Adrenal gland (tissue), 12 donors: ENCODE measurements around the gene NEU1. TPM values are rescaled to one million over a fixed set of nuclear protein-coding genes. Genes with fewer than 3 reads are reported as not detected.
A peak's percentile ranks its signal among the peaks of the same experiment; 100 is the strongest.

Source experiments
- DNase-seq, 7 donors: peaks; one replicate each; pipeline ENCODE4 v3.0.0-alpha.2; 2019 to 2020
- H3K27ac ChIP-seq, 5 donors: fragments of 200-600 bp; sonication (generic) in 4 of 5; 1 replicate in 3 of 5; 2 replicates in 2 of 5; pipeline versions ENCODE4 v1.5.1 to v1.8.0; 2016 to 2020; ENCODE audit warnings: mild to moderate bottlenecking in 1 of 5
- H3K27me3 ChIP-seq: fragments of 200-600 bp; 2 replicates; pipeline ENCODE4 v1.8.0; 2021
- H3K36me3 ChIP-seq, 2 donors: fragments of 200-600 bp; replicated peaks in 1 of 2; 1 replicate in 1 of 2; 2 replicates in 1 of 2; pipeline versions ENCODE4 v1.5.1 to v1.8.0; 2018 to 2022
- H3K4me1 ChIP-seq, 2 donors: fragments of 200-600 bp; replicated peaks in 1 of 2; 1 replicate in 1 of 2; 2 replicates in 1 of 2; pipeline versions ENCODE4 v1.5.1 to v1.8.0; 2018 to 2021
- H3K4me3 ChIP-seq, 4 donors: fragments of 200-600 bp; sonication (generic) in 3 of 4; one replicate each; pipeline ENCODE4 v1.5.1; 2016 to 2018
- H3K9me3 ChIP-seq, 3 donors: fragments of 200-600 bp; sonication (generic) in 1 of 3; replicated peaks in 1 of 3; 1 replicate in 2 of 3; 2 replicates in 1 of 3; pipeline versions ENCODE4 v1.5.1 to v1.8.0; 2016 to 2021
- POLR2A ChIP-seq, 2 donors: fragments of 450-650 bp; IDR thresholded peaks; one replicate each; pipeline ENCODE4 v1.6.1; 2017; ENCODE audit warnings: antibody characterized with exemption in 2 of 2, mild to moderate bottlenecking in 2 of 2, moderate library complexity in 1 of 2
- WGBS, 4 donors: extraction: QIAGEN DNeasy Blood & Tissue Kit in 2 of 4; methylation state at CpG; one replicate each; pipeline versions ENCODE4 v1.1.5 to v1.1.7; 2013 to 2017; 5-methylcytosine and 5-hydroxymethylcytosine counted together
- intact Hi-C, 2 donors: fragments of 100-400 bp; cut with DNase I; formaldehyde crosslinking; loops; one replicate each; pipeline versions ENCODE4 v1.14.1 to v1.15.0; 2022 to 2023
- polyA plus RNA-seq, 3 donors: library from polyadenylated mRNA; stranded (reverse); fragments of 200-250 nt in 2 of 3; fragments of 350-450 nt in 1 of 3; fragmentation: Illumina TruSeq in 1 of 3; extraction: RNeasy Lipid Tissue Mini Kit (QIAGEN cat#74804) in 1 of 3; gene quantifications; one replicate each; pipeline ENCODE4 v1.2.3, GENCODE V29; 2013 to 2014
- total RNA-seq, 9 donors: library from RNA; depleted of rRNA in 4 of 9; stranded (reverse); fragments of >200 nt in 4 of 9; fragments of 120-200 nt in 1 of 9; fragmentation: NEBNext Ultra II Directional in 1 of 9; extraction: Animal tissue kit (Norgen Biotek cat#: 25700) in 1 of 9; gene quantifications; one replicate each; pipeline versions ENCODE4 v1.1.0 to v1.2.4, GENCODE V29; 2013 to 2023
- TF ChIP-seq, protein P1 (sequence below), 6 experiments: fragments of 450-650 bp in 4 of 6; fragments of 200-600 bp in 2 of 6; sonication (generic) in 1 of 6; IDR thresholded peaks; 1 replicate in 5 of 6; 2 replicates in 1 of 6; pipeline versions ENCODE4 v1.5.1 to v1.8.0; 2016 to 2021; ENCODE audit warnings: antibody characterized with exemption in 6 of 6, mild to moderate bottlenecking in 2 of 6, moderate library complexity in 1 of 6
- donor health status: healthy with polysubstance abuse.
- donor health status: Bipolar disorder and iron deficiency.
- donor health status: DM: yes; HTN: yes; CAD: no.
- donor health status: DM: no; HTN: no; CAD: no.
- donor health status: DM: no; HTN: no; CAD: no.
- donor health status: DM: yes; HTN: yes; CAD: no.

The NEU1 gene
- total and polyA plus RNA-seq, 12 donors: 57.8 to 178 (median 108) TPM

GRCh38 chr6:31878726-31879125, 16.1 kb upstream of the NEU1 start, which contains the start of gene SLC44A4:
Gene SLC44A4 (minus strand): TSS chr6:31878997. CDS start chr6:31878980, 17 bp downstream.
- 65 to 77% (median 74%) methylated on average over 18 of the region's 18 CpGs for WGBS, 4 donors
- Histone ChIP-seq H3K36me3 (peaks cover 0 to 43% of the 10 kb centered on the region in 2 donors), H3K4me3 (no peak within 1 kb of the TSS), H3K4me1 (peaks cover 6 to 10% of the 10 kb centered on the region in 2 donors), H3K27me3 (no peaks in the 10 kb centered on the region), H3K9me3 (no peaks in the 10 kb centered on the region), H3K27ac (peak within 1 kb of the TSS in 1 of 5 donors; percentile 83)
- TF ChIP-seq POLR2A (IDR thresholded peaks at IDR 0.05): no peak
- TF ChIP-seq, protein P1, sequence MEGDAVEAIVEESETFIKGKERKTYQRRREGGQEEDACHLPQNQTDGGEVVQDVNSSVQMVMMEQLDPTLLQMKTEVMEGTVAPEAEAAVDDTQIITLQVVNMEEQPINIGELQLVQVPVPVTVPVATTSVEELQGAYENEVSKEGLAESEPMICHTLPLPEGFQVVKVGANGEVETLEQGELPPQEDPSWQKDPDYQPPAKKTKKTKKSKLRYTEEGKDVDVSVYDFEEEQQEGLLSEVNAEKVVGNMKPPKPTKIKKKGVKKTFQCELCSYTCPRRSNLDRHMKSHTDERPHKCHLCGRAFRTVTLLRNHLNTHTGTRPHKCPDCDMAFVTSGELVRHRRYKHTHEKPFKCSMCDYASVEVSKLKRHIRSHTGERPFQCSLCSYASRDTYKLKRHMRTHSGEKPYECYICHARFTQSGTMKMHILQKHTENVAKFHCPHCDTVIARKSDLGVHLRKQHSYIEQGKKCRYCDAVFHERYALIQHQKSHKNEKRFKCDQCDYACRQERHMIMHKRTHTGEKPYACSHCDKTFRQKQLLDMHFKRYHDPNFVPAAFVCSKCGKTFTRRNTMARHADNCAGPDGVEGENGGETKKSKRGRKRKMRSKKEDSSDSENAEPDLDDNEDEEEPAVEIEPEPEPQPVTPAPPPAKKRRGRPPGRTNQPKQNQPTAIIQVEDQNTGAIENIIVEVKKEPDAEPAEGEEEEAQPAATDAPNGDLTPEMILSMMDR (IDR thresholded peaks at IDR 0.05): no peak
- no peak for DNase-seq
- intact Hi-C loops: no loop called here

- WGBS, 4 donors: 89 to 96% (median 92%) methylated on average over 3 of the region's 3 CpGs
- DNase-seq: no peak
- no peak overlapping the region for H3K4me3 ChIP-seq
- H3K27me3 ChIP-seq: no peaks in the 10 kb centered on the region
- H3K4me1 ChIP-seq: peaks cover 6 to 10% of the 10 kb centered on the region in 2 donors
- H3K27ac ChIP-seq: no peak overlapping the region
- no peaks in the 10 kb centered on the region for H3K9me3 ChIP-seq
- no peak for TF ChIP-seq POLR2A (IDR thresholded peaks at IDR 0.05)
- H3K36me3 ChIP-seq: peaks cover 0 to 38% of the 10 kb centered on the region in 2 donors
- intact Hi-C loops: no loop called here
Measured at GRCh38 chr6:31878222-31878621, 15.6 kb upstream of the NEU1 start.

DNA sequence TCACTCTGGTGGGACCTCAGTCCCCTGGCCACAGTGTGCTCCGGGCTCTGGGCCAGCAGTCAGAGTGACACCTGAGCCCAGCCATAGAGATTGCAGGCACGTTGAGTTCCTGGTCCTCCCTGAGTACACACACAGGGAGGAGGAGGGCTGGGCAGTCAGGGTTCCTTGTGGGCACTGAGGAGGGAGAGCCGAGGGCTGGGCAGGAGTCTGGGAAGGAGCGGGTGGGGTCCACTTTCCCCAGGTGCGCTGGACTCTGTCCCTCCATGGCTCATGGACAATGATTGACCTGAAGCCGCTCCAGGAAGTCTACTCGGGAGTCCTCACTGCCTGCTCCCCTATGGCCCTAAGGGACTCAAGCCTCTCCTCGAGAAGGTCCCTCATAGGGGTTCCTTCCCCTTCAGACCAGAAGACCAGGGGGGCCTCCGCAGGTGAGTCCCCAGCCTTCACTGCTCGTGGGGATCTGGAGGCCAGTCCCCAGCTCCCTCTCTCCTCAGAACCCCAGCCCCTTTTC, 15.1 kb upstream of the NEU1 start:
- peak in 2 of 7 donors; percentile 46 to 57 for DNase-seq
- no peaks in the 10 kb centered on the region for H3K9me3 ChIP-seq
- H3K4me3 ChIP-seq: no peak overlapping the region
- intact Hi-C loops: no loop called here
- no peaks in the 10 kb centered on the region for H3K27me3 ChIP-seq
- H3K4me1 ChIP-seq: peaks cover 6 to 10% of the 10 kb centered on the region in 2 donors
- peak overlapping the region in 3 of 5 donors; percentile 44 to 83 (median 64) for H3K27ac ChIP-seq
- H3K36me3 ChIP-seq: peaks cover 0 to 33% of the 10 kb centered on the region in 2 donors
- TF ChIP-seq, protein P1 (IDR thresholded peaks at IDR 0.05): no peak
- no peak for TF ChIP-seq POLR2A (IDR thresholded peaks at IDR 0.05)
- WGBS, 4 donors: 64 to 70% (median 66%) methylated on average over 8 to 10 of the region's 10 CpGs; no CpG with 5 or more reads in 1 of the 4 donors

DNA sequence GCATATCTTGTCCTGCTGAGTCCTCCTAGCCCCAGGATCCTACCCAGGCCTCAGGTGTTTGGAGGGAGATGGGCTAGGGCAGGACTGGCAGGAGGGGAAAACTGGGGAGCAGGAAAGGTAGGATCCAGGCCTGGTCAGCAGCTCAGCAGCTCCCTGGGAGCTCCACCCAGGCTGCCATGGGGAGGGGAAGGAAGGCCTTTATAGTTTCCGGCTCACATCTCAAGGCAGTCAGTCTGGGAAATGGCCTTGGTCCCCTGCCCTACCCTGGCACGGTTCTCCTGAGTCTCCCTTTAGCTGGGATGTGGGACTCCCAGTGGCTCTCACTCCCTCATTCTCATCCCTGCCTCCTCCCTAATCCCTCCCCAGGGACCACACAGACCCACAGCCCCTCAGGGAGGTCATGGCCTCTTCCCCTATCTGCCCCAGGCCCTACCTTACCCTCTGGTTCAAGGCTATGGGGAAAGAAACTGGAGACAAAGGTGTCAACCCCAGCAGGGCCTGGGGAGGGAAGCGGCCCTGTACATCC, 14.6 kb upstream of the NEU1 start:
- Histone ChIP-seq H3K9me3 (no peaks in the 10 kb centered on the region), H3K27me3 (no peaks in the 10 kb centered on the region), H3K4me1 (peaks cover 4 to 10% of the 10 kb centered on the region in 2 donors), H3K27ac (peak overlapping the region in 3 of 5 donors; percentile 44 to 83 (median 64)), H3K4me3 (no peak overlapping the region), H3K36me3 (peaks cover 0 to 28% of the 10 kb centered on the region in 2 donors)
- TF ChIP-seq POLR2A (IDR thresholded peaks at IDR 0.05): peak in 1 of 2 donors; percentile 13
- TF ChIP-seq, protein P1 (IDR thresholded peaks at IDR 0.05): no peak
- intact Hi-C loops: no loop called here
- WGBS, 4 donors: 21 to 45% (median 31%) methylated on average over 2 to 3 of the region's 3 CpGs
- peak in 6 of 7 donors; percentile 62 to 76 (median 76) for DNase-seq
